HepG2 (cell line): ENCODE results near the gene SAE1. TPM values are rescaled to one million over a fixed set of nuclear protein-coding genes. Genes with fewer than 3 reads are reported as not detected.

Experiments used
- AGO2 ChIP-seq: fragments of 200-400 bp; formaldehyde crosslinking; optimal IDR thresholded peaks from 2 replicates; pipeline ENCODE3; 2017; ENCODE audit warnings: mild to moderate bottlenecking, low read depth, low read length, moderate library complexity
- CEBPG ChIP-seq: IDR thresholded peaks from 2 replicates; pipeline ENCODE4 v1.6.1; 2016
- CREB1 ChIP-seq, 2 experiments: fragments of 450-650 bp in 1 of 2; IDR thresholded peaks; 2 replicates each; pipeline ENCODE4 v1.6.1; 2016 to 2017; ENCODE audit warnings: control low read depth in 1 of 2, mild to moderate bottlenecking in 1 of 2, missing compliant biosample characterization in 1 of 2, missing genetic modification characterization in 1 of 2
- MAX ChIP-seq: IDR thresholded peaks from 2 replicates; pipeline ENCODE4 v1.6.1; 2012; ENCODE audit warnings: inconsistent platforms
- MBD4 ChIP-seq: IDR thresholded peaks from 2 replicates; pipeline ENCODE4 v1.6.1; 2012; ENCODE audit warnings: low read length, inconsistent platforms, borderline replicate concordance
- MNT ChIP-seq: fragments of 450-650 bp; IDR thresholded peaks from 2 replicates; pipeline ENCODE4 v1.6.1; 2016
- MXI1 ChIP-seq: IDR thresholded peaks from 3 replicates; pipeline ENCODE4 v1.6.1; 2012; ENCODE audit warnings: low read depth, low read length, inconsistent platforms, borderline replicate concordance
- POLR2A ChIP-seq, 2 experiments: IDR thresholded peaks; 2 replicates each; pipeline ENCODE4 v1.6.1; 2011; ENCODE audit warnings: low read depth in 2 of 2, low read length in 2 of 2, mild to moderate bottlenecking in 1 of 2, moderate library complexity in 1 of 2; ENCODE audit not compliant: insufficient read depth in 1 of 2
- POLR2AphosphoS5 ChIP-seq: IDR thresholded peaks from 2 replicates; pipeline ENCODE4 v1.6.1; 2012; ENCODE audit warnings: low read depth, low read length
- RFX5 ChIP-seq: IDR thresholded peaks from 2 replicates; pipeline ENCODE4 v1.6.1; 2011; ENCODE audit warnings: low read depth, low read length, improper control_type of control experiment
- SNAI1 ChIP-seq: sonication (generic); formaldehyde crosslinking; IDR thresholded peaks from 2 replicates; pipeline ENCODE4 v1.5.0; 2020; ENCODE audit warnings: mild to moderate bottlenecking, missing genetic modification reagents, borderline replicate concordance
- TEAD3 ChIP-seq: optimal IDR thresholded peaks from 2 replicates; pipeline ENCODE3; 2016; ENCODE audit warnings: borderline replicate concordance
- ZBTB42 ChIP-seq: sonication (generic); formaldehyde crosslinking; IDR thresholded peaks from 2 replicates; pipeline ENCODE4 v1.5.0; 2020; ENCODE audit warnings: mild to moderate bottlenecking, missing genetic modification reagents
- ZC3H4 ChIP-seq: sonication (generic); formaldehyde crosslinking; IDR thresholded peaks from 2 replicates; pipeline ENCODE4 v1.4.0; 2020; ENCODE audit warnings: missing genetic modification reagents, borderline replicate concordance
- ZFX ChIP-seq: sonication (generic); formaldehyde crosslinking; IDR thresholded peaks from 2 replicates; pipeline ENCODE4 v1.4.0; 2020; ENCODE audit warnings: mild to moderate bottlenecking, low read depth, missing genetic modification reagents, moderate library complexity
- ZNF33A ChIP-seq: sonication (generic); formaldehyde crosslinking; IDR thresholded peaks from 2 replicates; pipeline ENCODE4 v1.5.1; 2020; ENCODE audit warnings: missing genetic modification reagents, mild to moderate bottlenecking, moderate library complexity, borderline replicate concordance
- ZNF574 ChIP-seq: sonication (generic); formaldehyde crosslinking; IDR thresholded peaks from 2 replicates; pipeline ENCODE4 v1.4.0; 2020; ENCODE audit warnings: missing genetic modification reagents
- ZUFSP ChIP-seq: sonication (generic); formaldehyde crosslinking; IDR thresholded peaks from 2 replicates; pipeline ENCODE4 v1.9.0; 2021; ENCODE audit warnings: missing genetic modification reagents, mild to moderate bottlenecking, borderline replicate concordance
- polyA plus RNA-seq, 8 experiments: library from polyadenylated mRNA; depleted of rRNA in 3 of 8; stranded (reverse) in 7 of 8; unstranded in 1 of 8; fragments of >200 nt; fragmentation: Illumina TruSeq in 4 of 8; extraction: Trizol in 4 of 8; gene quantifications; 2 replicates each; pipeline versions ENCODE4 v1.2.1 to v1.2.3, GENCODE V29; 2011 to 2016; ENCODE audit warnings: low read depth in 4 of 8, missing spikeins in 1 of 8, mixed read lengths in 1 of 8; ENCODE audit not compliant: insufficient read depth in 1 of 8
- total RNA-seq, 5 experiments: library from RNA; depleted of rRNA; stranded (reverse); fragments of >200 nt; fragmentation: Illumina TruSeq; extraction: Trizol; gene quantifications; 2 replicates each; pipeline ENCODE4 v1.2.3, GENCODE V29; 2016; ENCODE audit warnings: low read depth in 1 of 5
- TF ChIP-seq, protein P1 (sequence below): sonication (generic); formaldehyde crosslinking; IDR thresholded peaks from 2 replicates; pipeline ENCODE4 v1.4.0; 2020; ENCODE audit warnings: missing genetic modification reagents, borderline replicate concordance

Gene SAE1
- total and polyA plus RNA-seq, 2 of the 13 experiments (the other 11 are each of a cell fraction or from before 2014, with no cell fraction given), result 87.6 to 197 TPM

- TF ChIP-seq MNT (peak; percentile 11; the same call in 1 of the 2 replicates), POLR2AphosphoS5 (peak; percentile 58), ZNF33A (CRISPR knock-in tag) (no peak), POLR2A (IDR thresholded peaks at IDR 0.05; ENCODE audit: insufficient read depth in 1 of 2, low read depth in 2 of 2, low read length in 2 of 2) (peak in 1 of 2 experiments; percentile 44; a peak in 1 of 4 replicates), ZFX (CRISPR knock-in tag) (0 out of 2 replicates have a peak, but pooled peaks have one; percentile 10), CREB1 (IDR thresholded peaks at IDR 0.05) (no peak), CREB1 (CRISPR knock-in tag; IDR thresholded peaks at IDR 0.05) (no peak), MAX (peak; percentile 76), ZC3H4 (CRISPR knock-in tag) (peak; percentile 84), ZNF574 (CRISPR knock-in tag) (no peak), ZBTB42 (no peak), TEAD3 (CRISPR knock-in tag) (peak; percentile 10), RFX5 (no peak), AGO2 (peak; percentile 7), CEBPG (0 out of 2 replicates have a peak, but pooled peaks have one; percentile 4), MXI1 (peak; percentile 30; the same call in 1 of the 3 replicates), MBD4 (0 out of 2 replicates have a peak, but pooled peaks have one; percentile 47), SNAI1 (CRISPR knock-in tag) (no peak), ZUFSP (no peak)
- TF ChIP-seq, protein P1, sequence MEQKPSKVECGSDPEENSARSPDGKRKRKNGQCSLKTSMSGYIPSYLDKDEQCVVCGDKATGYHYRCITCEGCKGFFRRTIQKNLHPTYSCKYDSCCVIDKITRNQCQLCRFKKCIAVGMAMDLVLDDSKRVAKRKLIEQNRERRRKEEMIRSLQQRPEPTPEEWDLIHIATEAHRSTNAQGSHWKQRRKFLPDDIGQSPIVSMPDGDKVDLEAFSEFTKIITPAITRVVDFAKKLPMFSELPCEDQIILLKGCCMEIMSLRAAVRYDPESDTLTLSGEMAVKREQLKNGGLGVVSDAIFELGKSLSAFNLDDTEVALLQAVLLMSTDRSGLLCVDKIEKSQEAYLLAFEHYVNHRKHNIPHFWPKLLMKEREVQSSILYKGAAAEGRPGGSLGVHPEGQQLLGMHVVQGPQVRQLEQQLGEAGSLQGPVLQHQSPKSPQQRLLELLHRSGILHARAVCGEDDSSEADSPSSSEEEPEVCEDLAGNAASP, result no peak
These were observed 20.9 kb upstream of the SAE1 start (continued) for GRCh38 chr19:47109541-47110375.
